Caco-2 (cell line): ENCODE data around the gene PARD3. TPM values are rescaled to one million over a fixed set of nuclear protein-coding genes. Genes with fewer than 3 reads are reported as not detected.

Experiments
- BruUV-seq: library from RNA; stranded (reverse); fragments of 400-500 nt; replicated peaks from 2 replicates; lab custom pipeline; 2021; lab: Mats Ljungman, UMichigan
- CTCF ChIA-PET: fragments of 300-600 bp; sonication (Branson Sonifier 250); formaldehyde crosslinking; loops from one replicate; lab custom pipeline; 2022; ENCODE audit warnings: antibody characterized with exemption; lab: Charles Lee
- POLR2A ChIA-PET: fragments of 300-600 bp; sonication (Branson Sonifier 250); formaldehyde crosslinking; loops from one replicate; lab custom pipeline; 2022; ENCODE audit warnings: antibody characterized with exemption; lab: Charles Lee
- DNase-seq, 2 experiments: peaks; one replicate each; pipeline versions ENCODE4 v3.0.0 to v3.0.0-alpha.2; 2020 to 2022
- H3K27me3 ChIP-seq: replicated peaks from 2 replicates; pipeline ENCODE4 v1.6.0; 2011; ENCODE audit warnings: low read length; ENCODE audit not compliant: control insufficient read depth, insufficient read depth
- H3K36me3 ChIP-seq: 2 replicates; pipeline ENCODE4 v1.5.1; 2011; ENCODE audit warnings: low read length; ENCODE audit not compliant: control insufficient read depth, insufficient read depth
- H3K4me1 ChIP-seq: fragments of 250-450 bp; sonication (Bioruptor Pico); 2 replicates; pipeline ENCODE4 v1.5.1; 2020; ENCODE audit warnings: mild to moderate bottlenecking
- H3K4me3 ChIP-seq: 2 replicates; pipeline ENCODE4 v1.5.1; 2011; ENCODE audit warnings: low read depth, mild to moderate bottlenecking, control low read depth, low read length
- H3K9me3 ChIP-seq: fragments of 250-450 bp; sonication (Bioruptor Pico); 2 replicates; pipeline ENCODE4 v1.5.1; 2020; ENCODE audit warnings: mild to moderate bottlenecking, moderate library complexity
- H3K27ac Mint-ChIP-seq: one replicate; pipeline ENCODE4 v1.8.0; 2022; ENCODE audit warnings: mixed read lengths; ENCODE audit not compliant: unreplicated experiment
- H3K27me3 Mint-ChIP-seq: one replicate; pipeline ENCODE4 v1.8.0; 2022; ENCODE audit warnings: mixed read lengths; ENCODE audit not compliant: insufficient read depth, unreplicated experiment
- H3K36me3 Mint-ChIP-seq: one replicate; pipeline ENCODE4 v1.8.0; 2022; ENCODE audit warnings: mild to moderate bottlenecking, mixed read lengths; ENCODE audit not compliant: insufficient read depth, unreplicated experiment
- H3K4me1 Mint-ChIP-seq: one replicate; pipeline ENCODE4 v1.8.0; 2022; ENCODE audit warnings: low read depth, mixed read lengths; ENCODE audit not compliant: unreplicated experiment
- H3K4me3 Mint-ChIP-seq: one replicate; pipeline ENCODE4 v1.8.0; 2022; ENCODE audit warnings: mild to moderate bottlenecking, moderate library complexity, mixed read lengths; ENCODE audit not compliant: unreplicated experiment
- H3K9me3 Mint-ChIP-seq: one replicate; pipeline ENCODE4 v1.8.0; 2022; ENCODE audit warnings: mixed read lengths; ENCODE audit not compliant: unreplicated experiment
- intact Hi-C: fragments of 100-400 bp; cut with micrococcal nuclease; formaldehyde crosslinking; loops from one replicate; pipeline ENCODE4 v1.10.0; 2022; ENCODE audit not compliant: unreplicated experiment
- total RNA-seq: library from RNA; stranded (reverse); gene quantifications from 2 replicates; pipeline ENCODE4 v1.2.3, GENCODE V29; 2022
- TF ChIP-seq, protein P1 (sequence below), 2 experiments: fragments of 200-600 bp in 1 of 2; IDR thresholded peaks; 1 replicate in 1 of 2; 2 replicates in 1 of 2; pipeline versions ENCODE4 v1.5.1 to v1.8.0; 2011 to 2022; ENCODE audit warnings: antibody characterized with exemption in 1 of 2, control low read depth in 1 of 2, inconsistent platforms in 1 of 2, low read depth in 1 of 2, low read length in 1 of 2, mild to moderate bottlenecking in 1 of 2, moderate library complexity in 1 of 2; ENCODE audit not compliant: insufficient read depth in 1 of 2, severe bottlenecking in 1 of 2, unreplicated experiment in 1 of 2

Gene PARD3
- total RNA-seq, 1 experiment from 2014 or later: 80.7 TPM

DNA sequence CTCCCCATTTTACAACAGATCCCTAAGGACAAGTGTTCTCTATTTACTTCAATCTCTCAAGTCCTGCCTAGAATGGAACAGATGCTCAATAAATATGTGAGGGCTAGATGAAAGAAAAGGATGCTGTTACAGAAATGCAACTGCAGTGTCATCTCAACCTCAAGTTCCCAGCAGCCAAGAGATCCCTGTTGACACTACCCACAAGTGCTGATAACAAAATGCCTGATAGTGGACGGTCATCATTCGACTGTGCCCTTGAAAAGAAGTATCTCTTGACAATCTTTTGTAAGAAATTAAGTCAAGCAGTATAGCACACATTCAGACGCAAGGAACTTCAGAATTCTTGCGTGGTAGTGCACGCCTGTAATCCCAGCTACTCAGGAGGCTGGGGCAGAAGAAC is 133.2 kb downstream of the PARD3 start:
- Mint-ChIP-seq H3K4me1 (peaks cover 11% of the 10 kb centered on the region), H3K36me3 (peaks cover 11% of the 10 kb centered on the region), H3K4me3 (no peak overlapping the region), H3K27me3 (no peaks in the 10 kb centered on the region), H3K9me3 (no peaks in the 10 kb centered on the region), H3K27ac (no peak overlapping the region)
- BruUV-seq: no TSS peak
- no peaks in the 10 kb centered on the region for H3K9me3 ChIP-seq
- no peaks in the 10 kb centered on the region for H3K27me3 ChIP-seq
- TF ChIP-seq, protein P1, sequence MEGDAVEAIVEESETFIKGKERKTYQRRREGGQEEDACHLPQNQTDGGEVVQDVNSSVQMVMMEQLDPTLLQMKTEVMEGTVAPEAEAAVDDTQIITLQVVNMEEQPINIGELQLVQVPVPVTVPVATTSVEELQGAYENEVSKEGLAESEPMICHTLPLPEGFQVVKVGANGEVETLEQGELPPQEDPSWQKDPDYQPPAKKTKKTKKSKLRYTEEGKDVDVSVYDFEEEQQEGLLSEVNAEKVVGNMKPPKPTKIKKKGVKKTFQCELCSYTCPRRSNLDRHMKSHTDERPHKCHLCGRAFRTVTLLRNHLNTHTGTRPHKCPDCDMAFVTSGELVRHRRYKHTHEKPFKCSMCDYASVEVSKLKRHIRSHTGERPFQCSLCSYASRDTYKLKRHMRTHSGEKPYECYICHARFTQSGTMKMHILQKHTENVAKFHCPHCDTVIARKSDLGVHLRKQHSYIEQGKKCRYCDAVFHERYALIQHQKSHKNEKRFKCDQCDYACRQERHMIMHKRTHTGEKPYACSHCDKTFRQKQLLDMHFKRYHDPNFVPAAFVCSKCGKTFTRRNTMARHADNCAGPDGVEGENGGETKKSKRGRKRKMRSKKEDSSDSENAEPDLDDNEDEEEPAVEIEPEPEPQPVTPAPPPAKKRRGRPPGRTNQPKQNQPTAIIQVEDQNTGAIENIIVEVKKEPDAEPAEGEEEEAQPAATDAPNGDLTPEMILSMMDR (IDR thresholded peaks at IDR 0.05; ENCODE audit: insufficient read depth in 1 of 2, low read depth in 1 of 2, low read length in 1 of 2, severe bottlenecking in 1 of 2, unreplicated experiment in 1 of 2): no peak
- no peak for DNase-seq
- ChIA-PET CTCF (no interaction called here), POLR2A (no interaction called here)
- intact Hi-C loops: loop anchor here (5.0 kb wide), 3 partner anchors 50 to 305 kb away; no protein-coding TSS in a partner anchor
- no peaks in the 10 kb centered on the region for H3K36me3 ChIP-seq
- H3K4me3 ChIP-seq: no peak overlapping the region
- no peaks in the 10 kb centered on the region for H3K4me1 ChIP-seq

DNA sequence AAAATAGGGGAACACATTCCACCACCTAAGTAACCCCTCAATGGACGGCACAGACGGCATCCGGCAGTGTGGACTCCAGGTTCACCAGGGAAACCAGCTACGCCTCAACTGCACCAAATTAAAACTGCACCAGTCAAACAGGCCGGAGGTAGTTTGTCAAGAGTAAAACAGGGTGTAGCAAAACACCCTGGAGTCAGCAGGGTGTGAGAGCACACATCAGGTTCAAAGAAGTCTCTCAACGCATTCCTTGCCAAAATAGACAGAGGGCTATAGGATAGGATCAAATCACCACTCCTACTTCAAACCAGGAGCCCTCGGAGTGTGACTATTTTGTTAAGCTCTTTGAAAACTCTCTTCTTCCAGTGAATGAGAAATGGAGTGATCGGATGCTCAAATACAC is 135.9 kb downstream of the PARD3 start:
- peaks cover 11% of the 10 kb centered on the region for H3K36me3 Mint-ChIP-seq
- Histone ChIP-seq H3K9me3 (no peaks in the 10 kb centered on the region), H3K4me1 (no peaks in the 10 kb centered on the region), H3K27me3 (no peaks in the 10 kb centered on the region), H3K4me3 (no peak overlapping the region), H3K36me3 (no peaks in the 10 kb centered on the region)
- H3K27ac Mint-ChIP-seq: no peak overlapping the region
- no peaks in the 10 kb centered on the region for H3K9me3 Mint-ChIP-seq
- ChIA-PET CTCF (no interaction called here), POLR2A (no interaction called here)
- intact Hi-C loops: no loop called here
- BruUV-seq: no TSS peak
- H3K4me3 Mint-ChIP-seq: no peak overlapping the region
- TF ChIP-seq, protein P1 (IDR thresholded peaks at IDR 0.05; ENCODE audit: insufficient read depth in 1 of 2, low read depth in 1 of 2, low read length in 1 of 2, severe bottlenecking in 1 of 2, unreplicated experiment in 1 of 2): no peak
- H3K4me1 Mint-ChIP-seq: peaks cover 5% of the 10 kb centered on the region
- H3K27me3 Mint-ChIP-seq: no peaks in the 10 kb centered on the region
- DNase-seq: no peak

DNA sequence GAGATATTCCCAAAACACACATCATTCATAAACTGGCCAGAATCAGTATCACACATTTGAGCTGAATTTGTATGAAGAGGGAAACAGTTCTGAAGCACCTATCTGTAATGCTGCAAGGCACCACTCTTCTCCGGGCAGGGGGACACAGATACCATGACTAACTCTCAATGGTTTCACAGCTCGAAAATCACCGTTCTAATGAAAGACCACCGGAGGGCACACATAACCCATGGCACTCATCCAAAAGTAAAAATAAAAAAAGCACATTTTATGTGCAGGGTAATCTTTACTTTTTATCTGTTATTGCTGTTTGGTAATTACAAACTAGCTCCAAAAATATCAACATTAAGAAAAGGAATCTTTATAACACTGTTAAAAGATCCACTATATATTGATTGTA is 137.5 kb downstream of the PARD3 start:
- Histone ChIP-seq H3K9me3 (no peaks in the 10 kb centered on the region), H3K36me3 (no peaks in the 10 kb centered on the region), H3K27me3 (no peaks in the 10 kb centered on the region), H3K4me3 (no peak overlapping the region), H3K4me1 (no peaks in the 10 kb centered on the region)
- Mint-ChIP-seq H3K4me1 (peaks cover 5% of the 10 kb centered on the region), H3K27me3 (no peaks in the 10 kb centered on the region), H3K4me3 (no peak overlapping the region), H3K36me3 (peaks cover 11% of the 10 kb centered on the region), H3K27ac (no peak overlapping the region), H3K9me3 (no peaks in the 10 kb centered on the region)
- no TSS peak for BruUV-seq
- ChIA-PET CTCF (interaction anchor here (0.6 to 1.2 kb wide), 4 partner anchors 24 to 317 kb away, joined by 3 to 7 read pairs (median 4); no protein-coding TSS in a partner anchor), POLR2A (no interaction called here)
- intact Hi-C loops: no loop called here
- no peak for DNase-seq
- TF ChIP-seq, protein P1 (IDR thresholded peaks at IDR 0.05; ENCODE audit: insufficient read depth in 1 of 2, low read depth in 1 of 2, low read length in 1 of 2, severe bottlenecking in 1 of 2, unreplicated experiment in 1 of 2): peak in 1 of 2 experiments; percentile 30
